ENCODE results near the gene CBLN3.

GRCh38 chr14:24388474-24389179 lies 40.8 kb downstream of the CBLN3 start:
- TF ChIP-seq CTCF (IDR thresholded peaks at IDR 0.05) (no peak), EP300 (IDR thresholded peaks at IDR 0.05) (no peak), POLR2AphosphoS5 (IDR thresholded peaks at IDR 0.05) (no peak), POLR2A (IDR thresholded peaks at IDR 0.05) (no peak)
